ENCODE results near the gene ATP1A4. TPM values are rescaled to one million over a fixed set of nuclear protein-coding genes. Genes with fewer than 3 reads are reported as not detected.

Gene ATP1A4
- total RNA-seq, 1 donor from 2014 or later = not detected

DNA sequence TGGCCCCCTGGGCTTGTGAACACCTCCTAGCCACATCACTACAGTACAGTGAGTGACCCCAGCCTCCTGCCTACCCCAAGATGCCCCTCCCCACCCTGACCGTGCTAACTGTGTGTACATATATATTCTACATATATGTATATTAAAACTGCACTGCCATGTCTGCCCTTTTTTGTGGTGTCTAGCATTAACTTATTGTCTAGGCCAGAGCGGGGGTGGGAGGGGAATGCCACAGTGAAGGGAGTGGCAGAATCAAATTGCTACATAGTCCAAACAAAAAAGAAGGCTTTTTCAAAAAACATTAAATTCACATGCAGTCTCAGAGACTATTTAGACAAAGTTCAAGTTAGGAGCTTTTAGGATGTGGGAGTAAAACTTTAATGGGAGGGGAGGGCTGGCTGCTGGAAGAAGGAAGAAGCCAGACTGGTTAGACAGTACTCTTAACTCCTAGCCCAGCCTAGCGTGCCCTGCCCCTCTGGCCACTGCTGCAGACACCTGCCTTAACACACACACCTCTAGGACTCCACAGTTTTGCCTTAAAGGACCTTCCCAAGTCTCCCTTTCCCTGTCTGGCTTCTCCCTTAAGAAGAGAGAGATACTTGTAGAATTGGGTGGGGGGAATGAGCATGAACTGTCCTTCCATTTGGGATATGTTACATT lies 63.2 kb downstream of the ATP1A4 start:
- intact Hi-C loops (cut with micrococcal nuclease) = no loop called here
- CTCF ChIA-PET = no interaction called here
- H3K27me3 Mint-ChIP-seq = no peaks in the 10 kb centered on the region
- ATAC-seq (ENCODE audit: low read depth) (no peak), DNase-seq (no peak)
- H3K27ac Mint-ChIP-seq = peak overlapping the region; percentile 10
- H3K4me1 Mint-ChIP-seq = peaks cover 5% of the 10 kb centered on the region
- no peak overlapping the region for H3K4me3 Mint-ChIP-seq
- POLR2A ChIA-PET = no interaction called here
- TF ChIP-seq, protein P1, sequence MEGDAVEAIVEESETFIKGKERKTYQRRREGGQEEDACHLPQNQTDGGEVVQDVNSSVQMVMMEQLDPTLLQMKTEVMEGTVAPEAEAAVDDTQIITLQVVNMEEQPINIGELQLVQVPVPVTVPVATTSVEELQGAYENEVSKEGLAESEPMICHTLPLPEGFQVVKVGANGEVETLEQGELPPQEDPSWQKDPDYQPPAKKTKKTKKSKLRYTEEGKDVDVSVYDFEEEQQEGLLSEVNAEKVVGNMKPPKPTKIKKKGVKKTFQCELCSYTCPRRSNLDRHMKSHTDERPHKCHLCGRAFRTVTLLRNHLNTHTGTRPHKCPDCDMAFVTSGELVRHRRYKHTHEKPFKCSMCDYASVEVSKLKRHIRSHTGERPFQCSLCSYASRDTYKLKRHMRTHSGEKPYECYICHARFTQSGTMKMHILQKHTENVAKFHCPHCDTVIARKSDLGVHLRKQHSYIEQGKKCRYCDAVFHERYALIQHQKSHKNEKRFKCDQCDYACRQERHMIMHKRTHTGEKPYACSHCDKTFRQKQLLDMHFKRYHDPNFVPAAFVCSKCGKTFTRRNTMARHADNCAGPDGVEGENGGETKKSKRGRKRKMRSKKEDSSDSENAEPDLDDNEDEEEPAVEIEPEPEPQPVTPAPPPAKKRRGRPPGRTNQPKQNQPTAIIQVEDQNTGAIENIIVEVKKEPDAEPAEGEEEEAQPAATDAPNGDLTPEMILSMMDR (IDR thresholded peaks at IDR 0.05) = no peak
- no peaks in the 10 kb centered on the region for H3K9me3 Mint-ChIP-seq
- peaks cover 96% of the 10 kb centered on the region for H3K36me3 Mint-ChIP-seq (ENCODE audit: low read depth)

- ChIA-PET POLR2A (interaction anchor here (0.7 to 1.2 kb wide), 3 partner anchors 10 to 309 kb away, joined by 3 to 6 read pairs (median 3); partner anchors contain the start of gene PEA15), CTCF (interaction anchor here (1.1 kb wide), 1 partner anchor 23 kb away, joined by 4 read pairs; no protein-coding TSS in a partner anchor)
- DNase-seq (no peak), ATAC-seq (ENCODE audit: low read depth) (no peak)
- peak overlapping the region; percentile 16 for H3K27ac Mint-ChIP-seq
- no peaks in the 10 kb centered on the region for H3K9me3 Mint-ChIP-seq
- H3K36me3 Mint-ChIP-seq (ENCODE audit: low read depth) = peaks cover 96% of the 10 kb centered on the region
- H3K27me3 Mint-ChIP-seq = no peaks in the 10 kb centered on the region
- H3K4me3 Mint-ChIP-seq = no peak overlapping the region
- TF ChIP-seq, protein P1 (IDR thresholded peaks at IDR 0.05) = no peak
- intact Hi-C loops (cut with micrococcal nuclease) = no loop called here
- H3K4me1 Mint-ChIP-seq = no peaks in the 10 kb centered on the region
Observed at GRCh38 chr1:160216301-160216700, 64.9 kb downstream of the ATP1A4 start.

GRCh38 chr1:160217481-160218051 lies 66.2 kb downstream of the ATP1A4 start:
- intact Hi-C loops (cut with micrococcal nuclease) = no loop called here
- Mint-ChIP-seq H3K4me1 (no peaks in the 10 kb centered on the region), H3K4me3 (no peak overlapping the region), H3K9me3 (no peaks in the 10 kb centered on the region), H3K27me3 (no peaks in the 10 kb centered on the region), H3K36me3 (ENCODE audit: low read depth) (peaks cover 84% of the 10 kb centered on the region), H3K27ac (peak overlapping the region; percentile 7)
- TF ChIP-seq, protein P1 (IDR thresholded peaks at IDR 0.05) = no peak
- ChIA-PET CTCF (interaction anchor here (1.8 to 4.6 kb wide), 2 partner anchors 18 to 26 kb away, joined by 6 to 74 read pairs; partner anchors contain the start of gene CASQ1), POLR2A (interaction anchor here (2.6 kb wide), 1 partner anchor 13 kb away, joined by 14 read pairs; the partner anchor contains the start of gene PEA15)
- ATAC-seq (ENCODE audit: low read depth) = no peak
- no peak for DNase-seq

DNA sequence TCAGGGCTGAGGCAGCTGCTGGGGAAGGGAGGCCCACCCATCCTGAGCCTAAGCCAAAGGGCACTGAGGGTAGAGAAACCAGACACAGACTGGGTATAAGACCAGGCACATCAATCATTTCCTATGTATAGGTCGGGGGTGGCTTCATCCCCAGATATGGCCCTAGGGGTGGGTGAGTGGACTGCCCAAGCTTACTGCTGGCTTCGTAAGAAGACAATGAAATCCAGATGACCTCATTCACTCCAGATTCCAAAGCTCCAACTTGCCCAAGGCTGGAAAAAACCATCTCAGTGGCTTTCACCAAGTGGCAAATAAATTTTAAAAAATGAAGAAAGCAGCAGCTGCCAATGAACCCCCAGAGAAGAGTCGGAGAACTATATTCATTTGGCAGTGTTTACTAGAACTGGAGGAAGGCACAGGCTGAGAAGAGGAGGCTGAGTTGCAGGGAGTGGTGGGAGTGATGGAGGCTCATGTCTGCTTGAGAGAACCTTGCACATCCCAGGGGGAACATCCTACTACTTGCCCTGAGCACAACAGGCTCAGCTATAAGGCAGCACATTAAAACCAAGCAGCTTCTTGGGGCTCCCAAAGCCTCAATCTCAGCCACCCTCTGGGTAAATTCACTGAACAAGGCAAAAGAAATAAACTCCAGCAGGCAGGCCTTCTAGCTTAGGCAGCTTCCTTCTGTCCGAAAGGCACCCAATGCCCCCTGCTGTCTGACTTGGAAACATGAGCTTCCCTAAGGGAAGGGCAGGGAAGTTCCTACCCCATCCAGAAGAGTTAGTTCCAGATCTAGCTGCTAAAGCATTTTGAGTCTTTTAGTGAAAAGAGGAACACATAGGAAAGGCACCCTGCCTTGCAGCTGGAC lies 67.9 kb downstream of the ATP1A4 start:
- no peak for ATAC-seq (ENCODE audit: low read depth)
- H3K27ac Mint-ChIP-seq = peak overlapping the region; percentile 20
- TF ChIP-seq, protein P1 (IDR thresholded peaks at IDR 0.05) = no peak
- H3K27me3 Mint-ChIP-seq = no peaks in the 10 kb centered on the region
- no peak for DNase-seq
- H3K4me3 Mint-ChIP-seq = no peak overlapping the region
- peaks cover 66% of the 10 kb centered on the region for H3K36me3 Mint-ChIP-seq (ENCODE audit: low read depth)
- intact Hi-C loops (cut with micrococcal nuclease) = loop anchor here (1.0 kb wide), 1 partner anchor 26 kb away; no protein-coding TSS in a partner anchor
- H3K9me3 Mint-ChIP-seq = no peaks in the 10 kb centered on the region
- no peaks in the 10 kb centered on the region for H3K4me1 Mint-ChIP-seq
- ChIA-PET CTCF (interaction anchor here (0.6 to 4.6 kb wide), 18 partner anchors 9 to 279 kb away, joined by 3 to 74 read pairs (median 5); partner anchors contain the start of gene CASQ1), POLR2A (interaction anchor here (0.5 to 2.6 kb wide), 4 partner anchors 12 to 27 kb away, joined by 3 to 14 read pairs (median 4); partner anchors contain the start of gene PEA15)

All from activated B cell treated with CpG ODN at 0.5 μM for 24 hours (primary cell).